H1 (cell line): Measurements from ENCODE around the gene MARK3.

Source experiments
- CTCF ChIP-seq, 3 experiments: IDR thresholded peaks; 1 replicate in 2 of 3; 2 replicates in 1 of 3; pipeline versions ENCODE4 v1.5.1 to v1.6.1; 2011; ENCODE audit warnings: low read length in 3 of 3, mild to moderate bottlenecking in 3 of 3, inconsistent platforms in 2 of 3, low read depth in 1 of 3, moderate library complexity in 1 of 3; ENCODE audit not compliant: insufficient read depth in 1 of 3; ENCODE audit errors: control extremely low read depth in 1 of 3
- EP300 ChIP-seq, 2 experiments: IDR thresholded peaks; 1 replicate in 1 of 2; 2 replicates in 1 of 2; pipeline ENCODE4 v1.6.1; 2011 to 2012; ENCODE audit warnings: low read depth in 2 of 2, low read length in 2 of 2, mild to moderate bottlenecking in 2 of 2, borderline replicate concordance in 1 of 2, inconsistent platforms in 1 of 2, moderate library complexity in 1 of 2
- EZH2 ChIP-seq: fragments of 200-600 bp; sonication (generic); IDR thresholded peaks from 2 replicates; pipeline ENCODE4 v1.7.1; 2012; ENCODE audit warnings: low read depth, mild to moderate bottlenecking, moderate library complexity, low read length, inconsistent platforms; ENCODE audit not compliant: severe bottlenecking
- MAFK ChIP-seq: IDR thresholded peaks from 2 replicates; pipeline ENCODE4 v1.6.1; 2012; ENCODE audit warnings: low read depth, mild to moderate bottlenecking, improper control_type of control experiment, low read length
- MAX ChIP-seq: IDR thresholded peaks from 2 replicates; pipeline ENCODE4 v1.6.1; 2012; ENCODE audit warnings: inconsistent platforms
- POLR2A ChIP-seq, 2 experiments: IDR thresholded peaks; 1 replicate in 1 of 2; 2 replicates in 1 of 2; pipeline ENCODE4 v1.6.1; 2011; ENCODE audit warnings: low read depth in 2 of 2, low read length in 2 of 2, mild to moderate bottlenecking in 2 of 2; ENCODE audit errors: control extremely low read depth in 1 of 2
- POLR2AphosphoS5 ChIP-seq: IDR thresholded peaks from 2 replicates; pipeline ENCODE4 v1.6.1; 2011; ENCODE audit warnings: low read depth, low read length
- RXRA ChIP-seq: IDR thresholded peaks from 2 replicates; pipeline ENCODE4 v1.6.1; 2011; ENCODE audit warnings: low read depth, mild to moderate bottlenecking, low read length, moderate library complexity; ENCODE audit not compliant: insufficient read depth
- YY1 ChIP-seq: IDR thresholded peaks from 2 replicates; pipeline ENCODE4 v1.6.1; 2011; ENCODE audit warnings: low read depth, mild to moderate bottlenecking, low read length
- TF ChIP-seq, protein P1 (sequence below): IDR thresholded peaks from 2 replicates; pipeline ENCODE4 v1.6.1; 2011; ENCODE audit warnings: low read depth, mild to moderate bottlenecking, low read length; ENCODE audit not compliant: insufficient read depth

GRCh38 chr14:103392106-103392505 lies 6.9 kb downstream of the MARK3 start:
- TF ChIP-seq EZH2 (no peak), MAX (no peak), RXRA (no peak), CTCF (IDR thresholded peaks at IDR 0.05; ENCODE audit: control extremely low read depth in 1 of 3, insufficient read depth in 1 of 3, low read depth in 1 of 3, low read length in 3 of 3) (no peak), EP300 (IDR thresholded peaks at IDR 0.05; ENCODE audit: borderline replicate concordance in 1 of 2, low read depth in 2 of 2, low read length in 2 of 2) (no peak), POLR2AphosphoS5 (no peak), POLR2A (IDR thresholded peaks at IDR 0.05; ENCODE audit: control extremely low read depth in 1 of 2, low read depth in 2 of 2, low read length in 2 of 2) (no peak), YY1 (no peak), MAFK (no peak)
- TF ChIP-seq, protein P1, sequence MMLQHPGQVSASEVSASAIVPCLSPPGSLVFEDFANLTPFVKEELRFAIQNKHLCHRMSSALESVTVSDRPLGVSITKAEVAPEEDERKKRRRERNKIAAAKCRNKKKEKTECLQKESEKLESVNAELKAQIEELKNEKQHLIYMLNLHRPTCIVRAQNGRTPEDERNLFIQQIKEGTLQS: no peak
